Heart left ventricle (tissue), 16 donors: ENCODE measurements around the gene LITAFD. TPM values are rescaled to one million over a fixed set of nuclear protein-coding genes. Genes with fewer than 3 reads are reported as not detected.
"Not testable (repeated sequence)": the region's sequence is repeated elsewhere in the genome, so short reads cannot be mapped to it uniquely, and the experiment has no call there.

Experiments used
- ATAC-seq, 4 donors: fragments of 200-7000 bp; cut with Tn5 transposase; one replicate each; pipeline ENCODE4 v1.9.1; 2020 to 2022; ENCODE audit warnings: moderate library complexity in 4 of 4, mild to moderate bottlenecking in 3 of 4, moderate number of reproducible peaks in 1 of 4
- DNase-seq, 5 donors: peaks; one replicate each; pipeline ENCODE4 v3.0.0-alpha.2; 2020
- H3K27ac ChIP-seq, 12 donors: fragments of 200-600 bp; sonication (generic) in 4 of 12; one replicate each; pipeline versions ENCODE4 v1.5.0 to v1.8.0; 2016 to 2022; ENCODE audit warnings: mild to moderate bottlenecking in 2 of 12
- H3K27me3 ChIP-seq, 9 donors: fragments of 200-600 bp; sonication (generic) in 2 of 9; one replicate each; pipeline versions ENCODE4 v1.5.1 to v1.8.0; 2016 to 2022; ENCODE audit warnings: mild to moderate bottlenecking in 3 of 9
- H3K36me3 ChIP-seq, 9 donors: fragments of 200-600 bp; sonication (generic) in 2 of 9; one replicate each; pipeline versions ENCODE4 v1.5.0 to v1.8.0; 2018 to 2022; ENCODE audit warnings: mild to moderate bottlenecking in 2 of 9
- H3K4me1 ChIP-seq, 12 donors: fragments of 200-600 bp; sonication (generic) in 4 of 12; one replicate each; pipeline versions ENCODE4 v1.5.0 to v1.8.0; 2016 to 2022; ENCODE audit warnings: mild to moderate bottlenecking in 3 of 12
- H3K4me3 ChIP-seq, 12 donors: fragments of 200-600 bp; sonication (generic) in 4 of 12; one replicate each; pipeline versions ENCODE4 v1.5.0 to v1.8.0; 2017 to 2022; ENCODE audit warnings: mild to moderate bottlenecking in 9 of 12, moderate library complexity in 4 of 12
- H3K9me3 ChIP-seq, 12 donors: fragments of 200-600 bp; sonication (generic) in 4 of 12; one replicate each; pipeline versions ENCODE4 v1.5.0 to v1.8.0; 2016 to 2022; ENCODE audit warnings: mild to moderate bottlenecking in 1 of 12
- POLR2A ChIP-seq, 2 donors: fragments of 450-650 bp; IDR thresholded peaks; one replicate each; pipeline ENCODE4 v1.6.1; 2017; ENCODE audit warnings: antibody characterized with exemption in 2 of 2, mild to moderate bottlenecking in 2 of 2, moderate library complexity in 2 of 2
- WGBS, 4 donors: extraction: QIAGEN DNeasy Blood & Tissue Kit in 2 of 4; methylation state at CpG; one replicate each; pipeline versions ENCODE4 v1.1.5 to v1.1.7; 2013 to 2018; 5-methylcytosine and 5-hydroxymethylcytosine counted together
- intact Hi-C, 10 donors: fragments of 100-400 bp; cut with DNase I; formaldehyde crosslinking; loops; one replicate each; pipeline versions ENCODE4 v1.11.1 to v1.14.2; 2022
- long read RNA-seq, 3 donors: library from polyadenylated mRNA; unstranded; transcript quantifications; one replicate each; pipeline ENCODE4 v2.0.0, GENCODE V29; 2020 to 2021
- polyA plus RNA-seq, 2 donors: library from polyadenylated mRNA; stranded (reverse); fragments of 200-250 nt; gene quantifications; one replicate each; pipeline ENCODE4 v1.2.3, GENCODE V29; 2013
- total RNA-seq, 9 donors: library from RNA; depleted of rRNA in 2 of 9; stranded (reverse); fragments of >200 nt in 2 of 9; fragmentation: NEBNext Ultra II Directional in 3 of 9; extraction: Animal tissue kit (Norgen Biotek cat#: 25700) in 3 of 9; gene quantifications; one replicate each; pipeline versions ENCODE4 v1.1.0 to v1.2.4, GENCODE V29; 2016 to 2023
- TF ChIP-seq, protein P1 (sequence below), 12 donors: fragments of 200-600 bp; sonication (generic) in 4 of 12; IDR thresholded peaks; one replicate each; pipeline versions ENCODE4 v1.5.0 to v1.8.0; 2018 to 2022; ENCODE audit warnings: antibody characterized with exemption in 12 of 12, mild to moderate bottlenecking in 5 of 12
- donor health status: ischemic (EF 13 %, LVEDD 7.1; RV severe dilation, severe dysfunction).
- donor health status: healthy with polysubstance abuse.
- donor health status: DM: no; HTN: yes; CAD: no.
- donor health status: DM: no; HTN: no; CAD: no.
- donor health status: ischemic (EF 25% LVEDD 6.9; RV normal size, moderate dysfunction).
- donor health status: ischemic (EF 25% LVEDD 5.7; RV mildly dilated, moderate dysfunction).
- donor health status: healthy.
- donor health status: DM: yes; HTN: yes; CAD: no.
- donor health status: ischemic (EF 35%, LVEDD 5.7; RV mildly dilated, moderate dysfunction).
- donor health status: nonischemic (EF 11% LVEDD 7.7; RV severe dilation, severe dysfunction).
- donor health status: DM: yes; HTN: yes; CAD: no.
- donor health status: PGD.
- donor health status: ischemic (EF 29% LVEDD 5.4; RV normal size, mild dysfunction).
- donor health status: nonischemic (EF 23%, LVEDD 6.1; RV moderate dilation, normal function).

The LITAFD gene
- total RNA-seq (not detected), polyA plus RNA-seq (not detected)
- long read RNA-seq, donor 1, result 0 reads
- long read RNA-seq, donor 2, result 0 reads
- long read RNA-seq, donor 3, result 0 reads

DNA sequence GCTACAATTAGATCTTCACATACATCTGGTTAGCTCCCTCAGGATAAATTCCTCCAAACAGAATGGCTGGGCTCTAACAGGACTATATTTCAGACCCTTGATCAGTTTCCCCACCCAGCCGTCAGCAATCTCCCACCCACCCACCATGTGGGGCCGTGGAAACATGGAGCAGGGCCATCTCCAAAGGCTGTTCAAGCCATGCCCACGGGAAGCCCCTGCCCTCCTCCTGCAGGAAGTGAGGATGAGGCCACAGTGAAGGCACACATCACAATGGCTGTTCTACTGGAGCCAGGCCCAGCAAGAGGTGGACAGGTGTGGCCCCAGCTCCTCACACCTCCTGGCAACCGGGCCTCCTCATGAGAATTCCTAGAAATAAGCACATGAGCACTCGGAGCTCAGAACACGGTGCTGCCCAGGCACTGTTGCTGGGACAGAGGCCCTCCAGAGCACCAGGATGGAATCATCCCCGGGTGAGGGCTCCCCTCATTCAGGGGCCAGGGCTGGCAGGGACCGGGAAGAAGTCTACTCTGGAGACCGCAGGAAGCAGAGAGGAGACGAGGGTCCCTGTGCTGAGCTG, at the start of gene LITAFD:
TSS of gene LITAFD (plus strand) at position 311 of the 577 bp plus-strand sequence. CDS start 2,005 bp downstream, outside the sequence.
- H3K27me3 ChIP-seq, result peaks cover 0 to 5% (median 0%) of the 10 kb centered on the region in 9 donors
- no peak within 1 kb of the TSS for H3K4me3 ChIP-seq
- no peaks in the 10 kb centered on the region for H3K36me3 ChIP-seq
- no peak within 1 kb of the TSS for H3K27ac ChIP-seq
- ATAC-seq (no peak), DNase-seq (no peak)
- TF ChIP-seq, protein P1, sequence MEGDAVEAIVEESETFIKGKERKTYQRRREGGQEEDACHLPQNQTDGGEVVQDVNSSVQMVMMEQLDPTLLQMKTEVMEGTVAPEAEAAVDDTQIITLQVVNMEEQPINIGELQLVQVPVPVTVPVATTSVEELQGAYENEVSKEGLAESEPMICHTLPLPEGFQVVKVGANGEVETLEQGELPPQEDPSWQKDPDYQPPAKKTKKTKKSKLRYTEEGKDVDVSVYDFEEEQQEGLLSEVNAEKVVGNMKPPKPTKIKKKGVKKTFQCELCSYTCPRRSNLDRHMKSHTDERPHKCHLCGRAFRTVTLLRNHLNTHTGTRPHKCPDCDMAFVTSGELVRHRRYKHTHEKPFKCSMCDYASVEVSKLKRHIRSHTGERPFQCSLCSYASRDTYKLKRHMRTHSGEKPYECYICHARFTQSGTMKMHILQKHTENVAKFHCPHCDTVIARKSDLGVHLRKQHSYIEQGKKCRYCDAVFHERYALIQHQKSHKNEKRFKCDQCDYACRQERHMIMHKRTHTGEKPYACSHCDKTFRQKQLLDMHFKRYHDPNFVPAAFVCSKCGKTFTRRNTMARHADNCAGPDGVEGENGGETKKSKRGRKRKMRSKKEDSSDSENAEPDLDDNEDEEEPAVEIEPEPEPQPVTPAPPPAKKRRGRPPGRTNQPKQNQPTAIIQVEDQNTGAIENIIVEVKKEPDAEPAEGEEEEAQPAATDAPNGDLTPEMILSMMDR (IDR thresholded peaks at IDR 0.05), result no peak
- no peak for TF ChIP-seq POLR2A (IDR thresholded peaks at IDR 0.05)
- WGBS, 4 donors, result 65 to 80% (median 73%) methylated on average over 5 to 10 of the region's 10 CpGs
- H3K9me3 ChIP-seq, result no peaks in the 10 kb centered on the region
- intact Hi-C loops, result loop anchor here in 9 of 10 donors (5.0 to 10.0 kb wide), 5 partner anchors 85 to 317 kb away; partner anchors contain the start of genes PMM2 (in 2 of the 9) and TMEM186 (in 2 of the 9)
- H3K4me1 ChIP-seq, result peaks cover 0 to 16% (median 11%) of the 10 kb centered on the region in 12 donors

DNA sequence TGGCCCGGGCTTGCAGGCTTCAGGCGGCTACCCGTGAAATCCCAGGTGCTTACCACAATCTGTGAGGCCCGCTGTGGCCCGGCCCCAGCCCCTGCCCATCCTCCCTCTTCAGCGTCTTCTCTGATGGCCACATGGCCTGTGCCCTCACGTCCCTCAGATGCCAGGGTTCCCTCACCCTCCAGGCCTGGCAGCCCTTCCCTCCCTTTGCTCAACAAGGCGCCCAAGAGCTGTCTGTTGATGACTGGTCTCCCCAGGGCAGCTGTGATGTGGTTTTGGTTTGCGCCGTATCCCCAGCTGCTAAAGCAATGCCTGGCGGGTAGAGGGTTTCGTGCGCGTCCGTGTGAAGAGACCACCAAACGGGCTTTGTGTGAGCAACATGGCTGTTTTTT, 49.4 kb upstream of the LITAFD start:
- H3K27me3 ChIP-seq, result no peaks in the 10 kb centered on the region
- no peak overlapping the region for H3K27ac ChIP-seq
- H3K36me3 ChIP-seq, result peaks cover 0 to 45% (median 28%) of the 10 kb centered on the region in 9 donors
- ATAC-seq (no peak), DNase-seq (no peak)
- H3K4me3 ChIP-seq, result no peak overlapping the region
- intact Hi-C loops, result no loop called here
- H3K4me1 ChIP-seq, result peaks cover 0 to 13% (median 0%) of the 10 kb centered on the region in 12 donors
- no peak for TF ChIP-seq POLR2A (IDR thresholded peaks at IDR 0.05)
- TF ChIP-seq, protein P1 (IDR thresholded peaks at IDR 0.05), result no peak
- H3K9me3 ChIP-seq, result no peaks in the 10 kb centered on the region
- 75 to 91% (median 85%) methylated on average over 16 of the region's 16 CpGs for WGBS, 4 donors

DNA sequence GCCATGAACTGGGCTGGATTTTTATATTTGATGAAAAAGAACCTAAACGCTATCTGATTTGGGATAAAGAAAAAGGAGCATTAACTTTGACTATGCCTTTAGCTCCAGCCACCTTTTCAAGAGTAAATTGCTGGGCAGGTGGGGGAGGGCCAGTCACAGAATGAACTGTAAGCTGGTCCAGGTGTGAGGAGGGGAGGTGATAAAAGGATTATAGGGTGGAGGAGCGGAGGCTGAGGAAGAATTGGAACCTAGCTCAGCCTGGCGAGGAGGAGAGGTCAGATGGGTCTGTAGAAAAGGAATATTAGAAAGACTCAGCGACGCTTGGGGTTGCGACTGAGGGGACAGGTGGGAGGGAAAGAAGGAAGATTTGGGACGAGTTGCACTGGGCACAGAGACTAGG, 45.4 kb upstream of the LITAFD start:
- H3K4me3 ChIP-seq, H3K27ac ChIP-seq, DNase-seq, H3K9me3 ChIP-seq, H3K27me3 ChIP-seq, ATAC-seq, intact Hi-C loops: not testable (repeated sequence)
- peaks cover 0 to 13% (median 0%) of the 10 kb centered on the region in 12 donors for H3K4me1 ChIP-seq
- peaks cover 0 to 10% (median 6%) of the 10 kb centered on the region in 9 donors for H3K36me3 ChIP-seq
- WGBS, 4 donors, result 89 to 96% (median 92%) methylated on average over 7 of the region's 7 CpGs

DNA sequence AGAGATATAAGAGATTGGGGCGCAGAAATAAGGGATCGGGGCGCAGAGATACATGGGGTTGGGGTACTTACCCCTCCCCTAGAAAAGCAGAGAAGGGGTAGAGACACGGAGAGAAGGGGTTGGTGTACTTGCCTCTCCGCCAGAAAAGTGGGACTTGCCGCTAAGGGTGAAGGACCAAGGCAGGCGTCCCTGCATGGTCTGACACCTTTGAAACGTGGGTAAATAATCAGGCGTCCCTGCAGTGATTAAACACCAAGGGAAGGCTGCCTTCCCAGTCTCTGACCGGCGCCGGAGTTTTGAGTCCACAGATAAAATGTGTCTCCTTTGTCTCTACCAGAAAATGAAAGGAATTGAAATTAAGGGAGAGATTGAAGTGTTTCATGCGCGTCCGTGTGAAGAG, 44.6 kb upstream of the LITAFD start:
- H3K27ac ChIP-seq, H3K27me3 ChIP-seq, ATAC-seq, intact Hi-C loops, H3K9me3 ChIP-seq, DNase-seq, H3K4me3 ChIP-seq, H3K36me3 ChIP-seq: not testable (repeated sequence)
- H3K4me1 ChIP-seq, result peaks cover 0 to 13% (median 0%) of the 10 kb centered on the region in 12 donors
- WGBS, 4 donors, result 83 to 92% (median 90%) methylated on average over 15 of the region's 15 CpGs

DNA sequence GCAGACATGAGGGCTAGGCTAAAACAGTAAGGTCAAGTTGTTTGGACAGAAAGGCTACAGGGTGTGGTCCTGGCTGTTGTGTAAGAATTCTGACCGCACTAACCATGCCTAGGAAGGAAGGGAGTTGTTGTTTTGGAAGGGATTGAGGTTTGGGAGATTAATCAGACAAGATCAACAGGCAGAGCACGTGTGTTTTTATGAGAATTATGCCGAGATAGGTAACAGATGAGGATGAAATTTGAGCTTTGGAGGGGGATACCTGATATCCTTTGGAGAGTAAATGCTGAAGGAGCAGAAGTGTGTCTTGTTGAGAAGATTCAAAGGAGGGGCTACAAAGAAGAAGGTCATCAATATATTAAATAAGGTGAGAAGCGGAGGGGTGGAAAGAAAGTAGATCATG, 40.1 kb upstream of the LITAFD start:
- H3K4me1 ChIP-seq, H3K27me3 ChIP-seq, H3K36me3 ChIP-seq, H3K9me3 ChIP-seq, DNase-seq, ATAC-seq: not testable (repeated sequence)
- peak overlapping the region in 10 of 12 donors; percentile 12 to 45 (median 34) for H3K4me3 ChIP-seq
- H3K27ac ChIP-seq, result peak overlapping the region in 9 of 12 donors; percentile 38 to 80 (median 55)
- 52 to 70% (median 60%) methylated on average over 4 of the region's 4 CpGs for WGBS, 4 donors
- intact Hi-C loops, result loop anchor here in 1 of 10 donors (2.0 kb wide), 1 partner anchor 27 kb away; the partner anchor contains the start of gene CARHSP1

DNA sequence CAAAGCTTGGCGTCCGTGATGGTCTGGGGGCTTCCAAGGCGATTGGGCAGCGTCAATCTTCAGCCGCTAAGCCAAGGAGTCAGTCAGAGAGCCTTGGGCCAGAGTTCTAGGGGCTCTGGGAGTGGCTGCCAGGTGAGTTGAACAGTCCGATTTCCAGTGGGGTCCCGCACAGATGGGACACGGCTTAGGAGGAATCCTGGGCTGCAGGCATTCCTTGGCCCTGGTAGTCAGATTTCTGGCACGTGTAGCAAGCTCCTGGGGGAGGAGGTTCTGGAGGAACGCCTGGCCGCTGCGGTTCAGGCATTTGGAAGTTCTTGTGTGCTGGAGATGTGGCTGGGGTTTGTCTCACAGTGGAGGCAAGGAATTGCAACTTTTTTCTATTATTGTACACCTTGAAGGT, 38.9 kb upstream of the LITAFD start:
- DNase-seq, ATAC-seq, H3K4me1 ChIP-seq, H3K9me3 ChIP-seq, H3K27me3 ChIP-seq: not testable (repeated sequence)
- 58 to 78% (median 68%) methylated on average over 5 to 12 of the region's 12 CpGs for whole genome bisulfite sequencing, 4 donors
- Histone ChIP-seq H3K4me3 (peak overlapping the region in 11 of 12 donors; percentile 6 to 45 (median 35)), H3K36me3 (peaks cover 0 to 16% (median 9%) of the 10 kb centered on the region in 9 donors), H3K27ac (peak overlapping the region in 3 of 12 donors; percentile 54 to 80 (median 54))
- intact Hi-C loops, result loop anchor here in 1 of 10 donors (2.0 kb wide), 1 partner anchor 26 kb away; the partner anchor contains the start of gene CARHSP1
